Hematopoietic multipotent progenitor cell treated with erythropoietin and hydrocortisone succinate and interleukin-3 and kit ligand, for 8 days (in vitro differentiated cells): Measurements from ENCODE around the gene ZNF608.

Experiments
- DNase-seq: peaks from one replicate; pipeline ENCODE4 v3.0.0-alpha.2; 2015

Gene ZNF608

GRCh38 chr5:124716169-124716568 is 30.3 kb downstream of the ZNF608 start:
- DNase-seq, result no peak

- DNase-seq, result no peak
Measured at GRCh38 chr5:124714910-124715309, 31.5 kb downstream of the ZNF608 start.

GRCh38 chr5:124713595-124713994 is 32.8 kb downstream of the ZNF608 start:
- no peak for DNase-seq

- no peak for DNase-seq
Measured at GRCh38 chr5:124712731-124713305, 33.6 kb downstream of the ZNF608 start.

- no peak for DNase-seq
Measured at GRCh38 chr5:124708086-124708485, 38.4 kb downstream of the ZNF608 start.

- DNase-seq, result no peak
Measured at GRCh38 chr5:124707520-124707919, 38.9 kb downstream of the ZNF608 start.

GRCh38 chr5:124706729-124707361 is 39.6 kb downstream of the ZNF608 start:
- no peak for DNase-seq

- DNase-seq, result no peak
Measured at GRCh38 chr5:124706051-124706450, 40.4 kb downstream of the ZNF608 start.

GRCh38 chr5:124705577-124705976 is 40.9 kb downstream of the ZNF608 start:
- no peak for DNase-seq

- DNase-seq, result no peak
Measured at GRCh38 chr5:124704594-124705284, 41.7 kb downstream of the ZNF608 start.

GRCh38 chr5:124703995-124704394 is 42.4 kb downstream of the ZNF608 start:
- DNase-seq, result no peak

- no peak for DNase-seq
Measured at GRCh38 chr5:124702525-124702924, 43.9 kb downstream of the ZNF608 start.

- no peak for DNase-seq
Measured at GRCh38 chr5:124701873-124702425, 44.5 kb downstream of the ZNF608 start.

- DNase-seq, result no peak
Measured at GRCh38 chr5:124701016-124701415, 45.4 kb downstream of the ZNF608 start.

GRCh38 chr5:124700333-124700732 is 46.1 kb downstream of the ZNF608 start:
- no peak for DNase-seq

- no peak for DNase-seq
Measured at GRCh38 chr5:124698770-124699169, 47.7 kb downstream of the ZNF608 start.

- DNase-seq, result no peak
Measured at GRCh38 chr5:124697933-124698591, 48.4 kb downstream of the ZNF608 start.

GRCh38 chr5:124697501-124697900 is 48.9 kb downstream of the ZNF608 start:
- no peak for DNase-seq

- no peak for DNase-seq
Measured at GRCh38 chr5:124696898-124697297, 49.5 kb downstream of the ZNF608 start.
